ENCODE measurements around the gene ASB7.
A peak's percentile ranks its signal among the peaks of the same experiment; 100 is the strongest.

Gene ASB7

DNA sequence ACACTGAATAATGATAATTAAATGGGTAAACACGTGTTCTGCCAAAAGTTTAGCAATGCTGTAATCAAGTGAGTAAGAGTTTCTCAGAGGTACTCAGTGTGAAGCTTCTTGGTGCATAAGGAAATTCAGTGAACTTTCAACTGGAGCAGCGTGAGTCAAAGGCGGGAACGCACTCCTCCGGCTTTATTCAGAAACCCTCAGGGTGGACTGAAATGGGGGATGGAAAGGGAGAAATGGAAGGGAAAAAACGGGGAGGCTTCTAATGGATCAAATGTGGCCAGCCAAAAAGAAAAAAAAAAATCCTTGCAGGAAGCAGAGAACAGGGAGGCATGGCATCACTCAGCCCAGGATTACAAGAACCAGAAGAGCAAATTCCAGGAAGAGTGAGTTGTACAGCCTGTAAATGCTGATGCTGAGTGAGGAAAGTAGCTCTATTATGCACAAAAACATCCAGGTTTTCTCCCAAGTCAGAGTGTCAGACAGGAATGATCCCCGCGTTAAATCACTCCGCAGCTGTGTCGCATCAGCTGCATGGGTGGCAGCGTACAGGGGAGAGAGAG, 85.3 kb downstream of the ASB7 start:
- no peak for DNase-seq

DNA sequence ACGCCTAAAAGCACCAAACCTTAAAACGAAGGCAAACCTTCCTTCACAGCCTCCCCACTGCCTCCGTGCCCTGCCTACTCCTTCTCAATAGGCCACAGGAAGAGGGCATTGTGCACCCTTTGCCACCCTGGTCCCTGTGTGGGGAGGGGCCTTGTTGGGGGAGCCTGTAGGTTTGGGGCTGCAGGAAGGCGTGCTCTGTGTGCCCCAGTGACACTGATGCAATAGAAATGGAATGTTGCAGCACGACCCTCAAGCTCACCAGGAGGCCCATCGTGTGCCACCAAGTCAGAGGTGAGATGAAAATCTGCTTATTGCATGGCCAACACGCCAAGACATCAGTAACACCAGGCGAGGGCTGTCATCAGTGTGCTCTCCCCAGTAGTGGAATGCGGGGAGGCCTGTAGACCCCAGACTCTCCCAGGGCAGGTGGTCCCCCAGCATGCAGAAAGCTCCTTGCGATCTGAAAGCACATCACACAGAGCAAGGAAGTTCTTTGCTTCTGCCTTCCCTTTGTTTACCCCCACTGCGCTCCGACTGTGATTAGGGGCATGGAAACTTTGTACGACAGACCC, 86.2 kb downstream of the ASB7 start:
- no peak for DNase-seq

DNA sequence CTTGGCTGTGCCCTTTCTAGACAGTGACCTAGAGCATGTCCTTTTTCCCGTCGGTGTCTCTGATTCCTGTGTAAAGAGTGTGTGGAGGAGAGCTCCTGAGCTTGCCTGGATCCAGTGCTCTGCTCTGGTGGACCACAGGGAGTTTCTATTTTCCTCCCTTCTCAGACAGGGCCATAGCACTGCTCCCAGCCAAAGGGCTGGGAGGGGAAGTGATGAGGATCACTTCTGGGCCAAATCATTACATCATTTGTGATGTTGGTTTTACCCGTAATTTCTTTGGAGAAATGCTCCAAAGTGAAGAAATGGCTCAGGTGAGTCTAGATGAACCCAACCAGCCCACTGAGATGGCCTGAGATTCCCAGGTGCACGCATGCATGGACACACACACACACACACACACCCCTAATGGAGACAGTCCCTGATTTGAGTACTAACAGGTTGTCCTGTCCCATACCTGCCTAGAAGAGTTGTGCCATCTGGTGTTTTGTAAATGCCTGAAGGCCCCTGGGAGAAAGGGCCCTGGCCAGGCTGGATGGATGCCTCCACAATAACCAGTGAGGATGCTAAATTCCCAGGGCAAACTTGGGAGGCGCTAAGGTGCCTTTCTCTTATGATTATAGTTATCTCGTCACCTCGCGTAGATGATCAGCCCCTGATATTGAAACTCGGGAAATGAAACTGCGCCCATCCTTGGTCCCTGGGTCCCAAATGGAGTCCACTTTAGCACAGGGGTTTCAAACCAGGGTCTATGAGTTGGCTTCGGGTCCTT, 86.9 kb downstream of the ASB7 start:
- peak; percentile 9 for DNase-seq

DNA sequence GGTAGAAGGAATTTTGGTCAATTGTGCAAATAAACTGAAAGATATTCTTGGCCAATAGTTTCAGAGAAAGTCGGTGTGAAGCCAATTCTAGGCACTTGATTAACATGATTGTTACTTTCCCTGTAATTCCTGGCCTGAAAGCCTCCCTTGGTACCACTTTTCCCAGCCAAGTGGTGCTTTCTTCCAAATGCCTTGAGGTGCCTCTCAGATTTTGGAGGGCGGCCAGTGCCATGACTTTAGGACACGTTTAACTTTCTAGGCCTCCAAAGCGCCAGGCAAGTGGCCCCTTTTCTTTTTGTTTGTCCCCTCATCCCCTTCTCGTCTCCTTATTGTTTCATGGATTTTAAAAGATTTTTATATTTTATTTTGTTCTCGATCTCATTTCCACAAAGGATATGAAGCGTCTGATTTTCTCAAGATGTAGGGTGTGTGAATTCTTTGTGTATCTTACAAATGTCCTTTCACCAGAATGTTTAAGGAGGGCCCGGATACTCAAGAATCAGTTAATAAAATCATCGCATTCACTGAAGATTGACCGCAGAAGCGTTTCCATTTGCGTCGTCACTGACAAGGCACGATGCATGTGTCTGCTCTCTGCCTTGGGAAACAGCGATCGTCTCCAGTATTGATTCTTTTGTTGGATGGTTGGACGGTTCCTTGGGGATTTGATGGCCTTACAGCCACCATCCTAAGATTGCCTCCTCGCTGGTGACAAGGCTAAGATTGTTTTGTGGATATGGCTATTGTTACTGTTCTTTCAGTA, 87.8 kb downstream of the ASB7 start:
- no peak for DNase-seq

DNA sequence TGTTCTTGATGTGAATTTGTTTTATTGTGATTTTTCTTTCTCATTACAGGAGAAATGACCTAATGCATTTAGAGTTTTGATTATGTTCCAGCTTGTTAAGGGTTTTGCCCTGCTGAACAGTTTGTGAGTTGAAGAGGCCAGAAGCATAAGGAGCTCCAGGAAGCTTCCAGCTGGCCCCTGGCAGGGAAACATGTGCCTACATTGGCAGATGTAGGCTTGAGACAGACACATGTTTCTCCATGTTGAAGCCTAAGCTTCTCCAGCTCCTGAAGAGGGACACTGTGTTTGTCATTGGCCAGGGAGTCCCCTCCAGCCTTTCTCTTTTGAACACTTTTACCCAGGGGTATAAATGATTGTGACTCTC, 88.4 kb downstream of the ASB7 start:
- no peak for DNase-seq

DNA sequence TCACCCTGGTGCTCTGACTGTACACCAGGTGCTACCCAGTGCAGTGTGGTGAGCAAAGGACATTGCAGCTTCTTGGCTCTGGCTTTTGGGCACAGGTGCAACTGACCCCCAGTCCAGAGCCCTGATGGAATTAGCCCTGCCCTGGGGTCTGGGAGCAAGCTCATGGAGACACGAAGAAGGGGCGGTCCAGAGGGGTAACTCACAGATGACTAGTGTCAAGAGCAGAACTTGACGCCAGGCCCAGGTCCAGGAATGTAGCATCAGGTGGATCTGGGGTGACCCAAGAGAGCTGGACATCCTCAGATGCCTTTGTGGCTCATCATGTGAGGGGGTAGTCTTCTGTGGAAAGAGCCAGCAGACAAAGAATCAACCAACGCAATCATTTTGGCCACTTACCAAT, 88.9 kb downstream of the ASB7 start:
- DNase-seq, result no peak

DNA sequence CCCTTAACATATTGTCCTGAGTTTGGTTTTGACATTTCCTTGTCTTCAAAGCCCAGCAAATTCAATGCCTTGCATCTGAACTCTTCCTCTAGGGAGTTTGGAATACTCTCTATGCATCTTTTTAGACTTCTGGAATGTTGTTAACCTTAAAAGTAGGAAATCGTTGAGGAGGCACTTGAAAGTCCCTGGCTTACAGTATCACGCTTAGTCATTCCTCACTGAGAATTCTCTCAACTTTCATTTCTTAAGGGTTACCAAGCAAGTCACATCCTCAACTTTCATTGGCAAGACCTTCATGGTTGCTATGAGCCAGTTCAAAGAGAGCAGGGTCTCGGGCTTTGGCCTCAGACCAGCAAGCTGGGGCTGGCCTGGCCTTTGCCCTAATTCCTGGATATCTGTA, 89.9 kb downstream of the ASB7 start:
- no peak for DNase-seq

DNA sequence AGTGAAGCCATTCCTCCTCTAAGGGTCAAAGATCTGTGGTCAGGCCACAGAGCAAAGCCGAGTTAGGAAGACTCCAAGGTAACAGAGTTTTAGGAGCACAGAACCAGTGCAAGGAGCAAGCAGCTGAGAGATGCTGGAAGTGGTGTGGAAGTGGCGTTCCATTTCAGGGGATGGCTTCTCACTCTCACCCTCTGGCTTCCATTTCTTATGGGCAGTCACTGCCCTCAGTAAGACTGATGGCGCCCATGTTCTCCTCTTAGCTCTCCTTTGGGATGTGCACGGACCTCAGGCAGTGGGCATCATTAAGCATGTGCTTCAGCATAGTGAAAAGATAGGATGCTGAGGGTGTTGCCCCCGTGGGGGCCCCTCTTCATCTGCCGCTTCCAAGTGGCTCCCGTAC, 90.3 kb downstream of the ASB7 start:
- DNase-seq, result no peak

DNA sequence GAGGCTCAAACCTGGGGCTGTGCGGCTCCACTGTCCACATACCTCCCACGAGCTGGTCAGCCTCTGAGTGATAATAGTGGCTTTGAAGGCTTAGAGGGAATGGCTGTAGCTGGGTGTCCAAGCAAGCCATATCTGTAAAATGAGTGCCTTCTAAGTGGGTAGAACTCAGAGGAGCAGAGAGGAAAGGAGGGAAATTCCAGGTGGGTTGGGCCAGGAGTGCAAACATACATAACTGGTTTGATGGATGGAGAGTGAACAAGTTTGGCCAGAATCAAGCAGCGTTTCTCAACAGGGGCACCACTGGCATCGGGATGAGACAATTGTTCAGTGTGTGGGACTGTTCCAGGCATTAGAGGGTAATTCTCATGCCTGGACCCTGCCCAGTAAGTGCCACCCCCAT, 91.1 kb downstream of the ASB7 start:
- no peak for DNase-seq

DNA sequence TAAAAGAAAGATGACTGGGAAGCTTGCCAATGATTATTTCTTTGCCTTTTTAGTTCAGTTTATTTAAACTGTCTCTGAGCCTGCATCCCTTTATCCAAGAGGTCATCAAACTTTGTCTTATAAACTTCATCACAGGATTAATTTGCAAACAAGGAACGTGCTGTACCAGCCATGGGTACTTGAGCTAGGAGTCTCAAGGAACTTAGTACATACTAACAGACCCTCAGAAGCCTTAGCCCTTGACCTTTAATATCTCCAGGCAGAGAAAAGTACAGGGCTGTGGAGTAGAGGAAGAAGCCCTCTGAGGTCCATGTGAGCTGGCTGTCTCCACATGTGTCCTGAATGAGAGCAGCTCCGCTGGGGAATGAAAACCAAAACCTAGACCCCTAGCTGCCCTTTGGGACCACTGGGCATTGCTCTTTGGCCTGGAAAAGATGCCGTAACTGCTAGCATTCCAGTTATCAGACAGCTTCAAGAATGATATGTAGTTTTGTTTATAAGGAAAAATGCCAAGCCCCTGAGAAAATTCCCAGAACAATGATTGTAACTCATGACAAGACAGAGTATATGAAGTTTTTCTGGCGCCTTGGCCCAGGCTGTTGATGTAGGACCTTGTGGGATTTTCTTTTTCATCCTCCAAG, 92.1 kb downstream of the ASB7 start:
- no peak for DNase-seq

DNA sequence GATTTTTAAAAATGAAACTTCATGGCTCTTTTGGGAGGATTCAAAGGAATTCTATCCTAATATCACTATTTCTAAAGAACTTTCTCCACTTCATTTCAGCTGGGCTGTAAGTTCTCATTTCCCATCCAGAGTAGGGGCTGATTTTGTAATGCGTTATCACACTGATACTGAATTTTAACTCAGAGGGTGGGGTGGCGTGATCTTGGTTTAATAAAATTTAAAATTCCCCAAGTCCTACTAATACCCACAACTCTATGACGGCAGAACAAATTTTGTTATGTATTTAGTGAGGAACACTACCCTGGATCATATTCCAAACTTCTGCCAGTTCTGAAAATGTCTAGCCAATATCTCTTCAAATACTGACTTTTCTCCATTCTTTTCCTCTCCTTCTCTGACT, 92.7 kb downstream of the ASB7 start:
- DNase-seq, result no peak

DNA sequence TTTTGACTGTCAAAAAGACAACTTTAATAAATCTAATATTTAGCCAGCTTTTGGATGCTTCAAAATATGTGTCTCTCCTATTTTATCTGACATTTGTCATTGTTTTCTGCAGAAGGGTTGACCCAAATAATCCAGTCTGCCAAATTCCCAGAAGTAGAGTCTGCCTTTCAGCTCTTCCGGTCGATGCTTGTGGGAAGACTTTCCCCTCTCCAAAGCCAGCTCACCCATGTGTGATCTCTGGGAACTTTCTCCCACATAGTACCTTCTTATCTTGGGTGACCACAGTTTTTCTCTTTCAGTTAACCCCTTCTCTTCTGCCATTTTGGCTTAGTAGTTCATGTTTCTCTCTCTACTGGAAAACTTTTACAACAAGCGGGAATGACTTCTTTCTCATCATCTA, 94.1 kb downstream of the ASB7 start:
- no peak for DNase-seq
